Right kidney (tissue), 1 donor: ENCODE measurements around the gene FAM163A.
"Not testable (repeated sequence)": the region's sequence is repeated elsewhere in the genome, so short reads cannot be mapped to it uniquely, and the experiment has no call there.

Experiments used
- DNase-seq: peaks from one replicate; pipeline ENCODE4 v3.0.0-alpha.2; 2016

FAM163A gene

GRCh38 chr1:179794146-179794545 lies 51.1 kb downstream of the FAM163A start:
- DNase-seq, result no peak

- DNase-seq, result no peak
Observed at GRCh38 chr1:179794669-179795068, 51.6 kb downstream of the FAM163A start.

DNA sequence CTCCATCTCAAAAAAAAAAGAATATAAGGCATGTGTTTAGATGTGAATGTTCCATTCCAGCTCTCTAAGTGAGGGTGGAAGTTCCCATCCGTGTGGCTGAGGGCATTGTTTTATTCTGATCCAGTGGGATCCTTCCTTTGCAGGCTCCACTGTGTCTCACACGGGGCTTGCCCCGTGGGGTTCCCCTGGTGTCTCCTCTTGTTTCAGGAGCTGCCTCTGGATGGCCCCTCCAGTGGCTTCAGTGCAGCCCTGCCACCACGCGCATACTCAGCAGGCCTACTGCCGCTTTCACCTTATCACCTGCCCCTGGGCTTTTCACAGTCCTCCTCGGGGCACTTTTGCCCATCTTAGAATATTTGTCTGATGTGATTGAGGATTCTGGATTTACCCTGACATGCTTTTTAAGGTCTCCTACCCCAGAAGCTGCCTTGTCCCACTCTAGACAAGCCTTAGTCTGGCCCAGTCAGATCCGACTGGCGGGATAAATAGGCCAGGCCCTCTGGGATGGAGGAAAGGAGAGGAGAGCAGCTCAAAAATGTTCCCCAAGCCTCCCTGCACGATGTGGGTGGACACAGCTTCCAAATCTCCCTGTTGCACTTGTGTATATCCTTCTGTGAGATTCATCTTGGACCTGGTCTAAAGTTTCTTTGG lies 55.2 kb downstream of the FAM163A start:
- no peak for DNase-seq

GRCh38 chr1:179798864-179799516 lies 55.9 kb downstream of the FAM163A start:
- DNase-seq, result no peak

DNA sequence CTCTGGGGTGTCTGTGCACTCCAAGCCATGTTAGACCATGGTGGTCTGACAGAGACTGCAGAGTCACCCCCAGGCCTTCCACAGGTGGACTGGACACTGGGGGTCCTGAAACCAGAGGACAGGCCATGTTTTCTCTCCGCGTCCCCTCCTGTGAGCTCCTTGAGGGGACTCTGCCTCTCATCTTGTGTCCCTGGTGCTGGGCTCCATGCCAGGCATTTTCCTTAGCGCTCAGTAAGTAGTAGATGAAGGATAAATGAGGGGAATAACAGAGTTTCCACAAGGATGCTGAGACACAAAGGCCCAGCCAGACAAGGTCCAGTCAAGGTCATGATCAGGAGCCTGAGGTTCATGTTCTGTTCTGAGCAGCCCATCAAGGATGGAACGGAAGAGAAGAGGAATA lies 57.4 kb downstream of the FAM163A start:
- DNase-seq, result no peak

DNA sequence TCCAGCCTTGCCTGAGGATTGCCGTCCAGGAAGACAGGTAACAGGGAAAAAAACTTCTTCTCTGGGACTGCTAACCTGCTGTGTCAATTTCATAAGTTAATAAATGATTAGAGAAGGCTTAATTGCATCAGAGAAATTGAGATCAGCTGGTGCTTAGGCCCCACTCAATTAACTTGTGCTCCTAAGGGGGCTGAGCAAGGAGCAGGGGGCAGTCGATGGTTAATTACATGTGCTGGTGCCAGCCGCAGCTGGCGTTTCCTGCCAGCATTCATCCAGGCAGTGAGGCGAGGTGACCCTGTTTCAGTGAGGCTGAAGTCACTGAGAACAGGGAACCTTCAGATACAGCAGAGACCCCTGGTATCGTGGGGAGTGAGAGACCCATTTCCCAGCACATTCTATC lies 60.0 kb downstream of the FAM163A start:
- DNase-seq, result no peak

DNA sequence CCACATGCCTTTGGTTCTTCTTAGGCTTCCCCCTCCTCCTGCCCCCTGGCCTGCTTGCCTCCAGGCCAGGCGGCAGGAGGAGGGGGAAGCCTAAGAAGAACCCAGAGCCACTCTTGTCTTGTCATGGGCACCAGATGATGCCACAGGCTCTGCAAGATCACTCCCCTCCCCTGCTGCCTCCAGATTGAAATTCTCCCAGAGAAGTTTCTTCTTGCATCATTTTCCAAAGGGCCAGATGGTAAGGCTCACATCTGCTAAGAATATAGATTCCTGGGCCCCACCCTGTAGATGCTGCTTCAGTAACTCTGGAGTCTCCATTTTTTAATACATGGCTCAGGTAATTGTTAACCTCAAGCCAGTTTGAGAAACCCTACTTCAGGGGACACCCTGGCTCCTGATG lies 60.8 kb downstream of the FAM163A start:
- DNase-seq, result no peak

DNA sequence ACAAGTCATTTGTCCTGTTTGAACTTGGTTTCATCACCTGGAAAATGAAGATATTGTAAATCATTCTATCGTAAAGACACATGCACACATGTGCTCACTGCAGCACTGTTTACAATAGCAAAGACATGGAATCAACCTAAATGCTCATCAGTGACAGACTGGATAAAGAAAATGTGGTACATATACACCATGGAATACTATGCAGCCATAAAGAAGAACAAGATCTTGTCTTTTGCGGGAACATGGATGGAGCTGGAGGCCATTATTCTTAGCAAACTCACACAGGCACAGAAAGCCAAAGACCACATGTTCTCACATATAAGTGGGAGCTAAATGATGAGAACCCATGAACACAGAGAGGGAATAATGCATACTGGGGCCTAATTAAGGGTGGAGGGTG lies 61.3 kb downstream of the FAM163A start:
- not testable (repeated sequence) for DNase-seq

GRCh38 chr1:179805291-179806195 lies 62.5 kb downstream of the FAM163A start:
- no peak for DNase-seq

GRCh38 chr1:179806333-179806732 lies 63.2 kb downstream of the FAM163A start:
- no peak for DNase-seq

GRCh38 chr1:179807291-179807690 lies 64.2 kb downstream of the FAM163A start:
- DNase-seq, result no peak

DNA sequence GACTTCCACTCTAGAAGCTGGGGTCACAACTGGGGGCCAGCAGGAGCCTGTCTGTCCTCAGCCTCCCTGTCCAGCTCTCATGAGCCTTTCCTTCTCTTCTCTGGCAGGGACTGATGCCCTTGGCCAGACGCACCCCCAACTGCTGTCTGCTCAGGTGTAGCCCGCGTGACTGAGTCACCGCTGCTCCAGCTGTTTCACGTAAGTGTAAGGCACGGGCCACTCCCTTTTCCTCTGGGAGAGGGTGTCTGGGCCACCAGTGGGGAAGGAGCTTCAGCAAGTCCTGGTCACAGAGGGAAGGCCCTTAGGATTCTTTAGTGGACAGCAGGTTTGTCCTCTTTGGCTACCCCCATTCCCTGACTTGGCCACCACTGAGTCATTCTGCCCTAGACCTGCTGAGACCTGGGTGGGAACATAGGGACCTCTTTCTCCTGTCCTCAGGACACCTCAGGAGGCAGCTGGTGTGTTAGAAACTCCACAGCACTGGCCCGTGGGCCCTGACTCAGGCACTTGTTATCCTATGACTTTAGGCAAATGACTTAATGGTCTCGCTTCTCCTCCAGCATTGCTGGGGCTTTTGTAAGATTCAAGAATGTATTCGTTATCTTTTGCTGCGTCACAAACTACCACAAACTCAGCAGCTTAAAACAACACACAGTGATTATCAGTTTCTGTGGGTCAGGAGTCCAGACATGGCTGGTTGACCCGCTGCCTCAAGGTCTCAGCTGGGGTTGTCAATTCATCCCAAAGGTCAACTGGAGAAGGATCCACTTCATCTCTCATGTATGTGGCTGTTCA lies 64.8 kb downstream of the FAM163A start:
- DNase-seq, result no peak

DNA sequence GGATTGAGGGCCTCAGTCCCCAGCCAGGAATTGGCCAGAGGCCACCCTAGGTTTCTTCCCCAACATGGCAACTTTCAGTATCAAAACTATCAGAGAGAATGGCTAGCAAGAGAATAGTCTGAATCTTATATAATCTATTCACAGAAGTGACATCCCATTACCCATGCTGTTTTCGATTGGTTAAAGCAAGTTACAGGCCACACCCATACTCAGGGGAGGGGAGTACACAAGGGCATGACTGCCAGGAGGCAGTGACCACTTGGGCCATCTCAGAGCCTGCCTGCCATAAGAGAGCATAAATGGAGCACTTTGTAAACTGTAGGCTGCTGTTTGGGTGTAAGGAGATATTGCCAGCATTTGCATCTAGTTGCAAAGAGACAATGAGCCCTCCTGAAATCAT lies 65.4 kb downstream of the FAM163A start:
- DNase-seq, result no peak

DNA sequence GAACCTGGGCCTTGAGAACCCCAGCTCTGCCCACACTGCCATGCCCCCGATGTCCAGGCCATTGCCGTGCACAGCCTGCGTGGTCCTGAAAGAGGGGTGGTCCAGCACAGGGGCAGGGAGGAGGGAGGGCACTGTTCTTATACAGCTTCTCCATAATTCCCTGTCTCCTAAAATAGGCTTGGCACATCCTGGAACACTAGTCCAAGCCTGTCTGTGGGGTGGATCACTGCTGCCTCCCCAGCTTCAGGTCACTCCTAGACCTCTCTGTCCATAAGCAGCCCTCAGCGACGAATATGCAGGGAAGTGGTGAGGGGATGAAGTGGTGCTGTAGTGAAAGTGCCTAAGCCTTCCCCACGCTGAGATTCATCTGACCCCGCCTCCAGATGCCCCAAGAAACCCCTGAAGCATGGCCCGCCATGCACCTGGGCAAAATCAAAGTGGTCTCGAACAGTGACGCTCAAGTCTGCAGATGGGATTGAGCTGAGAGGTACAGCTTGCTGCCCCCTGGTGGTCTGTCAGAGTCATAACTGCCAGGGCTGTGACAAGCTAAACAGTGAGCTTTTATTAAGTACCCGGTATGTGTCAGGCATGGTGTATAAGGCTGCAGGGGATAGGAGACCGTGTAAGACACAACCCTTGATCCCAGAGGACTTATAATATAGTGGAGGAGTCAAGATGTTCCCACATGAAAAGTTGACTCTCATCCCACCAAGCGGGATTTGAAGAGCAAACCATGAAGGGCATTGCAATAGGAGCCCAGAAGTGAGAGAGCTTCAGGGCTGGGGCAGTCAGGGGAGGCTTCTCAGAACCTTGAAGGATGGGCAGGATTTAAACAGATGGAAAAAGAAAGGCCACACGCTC lies 66.6 kb downstream of the FAM163A start:
- peak; percentile 59 for DNase-seq

GRCh38 chr1:179810367-179810715 lies 67.2 kb downstream of the FAM163A start:
- DNase-seq, result no peak

- DNase-seq, result no peak
Observed at GRCh38 chr1:179812501-179813292, 69.6 kb downstream of the FAM163A start.

DNA sequence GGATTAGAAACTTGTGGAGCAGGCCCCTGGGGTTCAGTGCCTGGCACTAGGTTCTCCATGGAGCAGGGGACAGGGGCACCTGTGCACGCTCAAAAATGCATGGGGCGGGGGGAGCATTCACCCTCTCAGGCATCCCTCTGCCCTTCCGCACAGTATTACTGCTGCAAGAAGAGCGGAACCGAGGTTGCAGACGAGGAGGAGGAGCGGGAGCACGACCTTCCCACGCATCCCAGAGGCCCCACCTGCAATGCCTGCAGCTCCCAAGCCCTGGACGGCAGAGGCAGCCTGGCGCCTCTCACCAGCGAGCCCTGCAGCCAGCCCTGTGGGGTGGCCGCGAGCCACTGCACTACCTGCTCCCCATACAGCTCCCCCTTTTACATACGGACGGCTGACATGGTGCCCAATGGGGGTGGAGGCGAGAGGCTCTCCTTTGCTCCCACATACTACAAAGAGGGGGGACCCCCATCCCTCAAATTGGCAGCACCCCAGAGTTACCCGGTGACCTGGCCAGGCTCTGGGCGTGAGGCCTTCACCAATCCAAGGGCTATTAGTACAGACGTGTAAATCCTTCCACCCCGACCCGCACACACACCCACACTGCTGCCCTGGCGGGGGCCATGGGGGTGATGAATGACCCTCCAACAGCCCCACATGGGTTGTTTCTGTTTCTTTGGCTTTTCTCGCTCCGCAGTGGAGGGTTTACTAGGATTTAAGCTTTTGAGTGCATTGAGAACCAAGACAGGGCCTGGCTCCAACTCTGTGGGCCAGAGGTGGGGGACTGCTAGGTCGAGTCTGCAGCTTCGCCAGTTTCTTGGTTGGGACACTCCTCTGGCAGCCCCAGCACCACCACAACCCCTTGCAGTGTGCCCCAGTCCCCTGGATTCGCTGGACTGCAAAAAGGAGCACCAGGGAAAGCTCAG lies 70.8 kb downstream of the FAM163A start:
- DNase-seq, result peak; percentile 20

DNA sequence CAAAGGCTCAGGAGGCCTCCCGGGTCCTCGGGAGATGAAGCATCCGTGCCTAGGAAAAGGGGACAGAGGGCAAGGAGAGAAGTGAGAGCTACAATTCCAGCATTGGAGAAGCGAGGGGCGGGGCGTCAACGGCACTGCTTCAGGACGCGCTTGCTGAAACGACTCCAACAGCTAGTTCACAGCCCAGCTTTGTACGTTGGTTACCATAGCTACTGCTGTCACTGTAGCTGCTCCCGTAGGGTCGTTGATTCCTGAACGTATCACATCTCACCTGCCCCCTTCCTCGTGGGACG lies 71.4 kb downstream of the FAM163A start:
- DNase-seq, result no peak

- no peak for DNase-seq
Observed at GRCh38 chr1:179815641-179816040, 72.5 kb downstream of the FAM163A start.
